ENCODE results near the gene SLC25A19.
"Not testable (repeated sequence)": the region's sequence is repeated elsewhere in the genome, so short reads cannot be mapped to it uniquely, and the experiment has no call there.

Gene SLC25A19

GRCh38 chr17:75262112-75262606 lies 27.1 kb downstream of the SLC25A19 start:
- peak overlapping the region; percentile 90 for H3K4me3 ChIP-seq (ENCODE audit: low read depth, low read length)
- TF ChIP-seq, protein P1, sequence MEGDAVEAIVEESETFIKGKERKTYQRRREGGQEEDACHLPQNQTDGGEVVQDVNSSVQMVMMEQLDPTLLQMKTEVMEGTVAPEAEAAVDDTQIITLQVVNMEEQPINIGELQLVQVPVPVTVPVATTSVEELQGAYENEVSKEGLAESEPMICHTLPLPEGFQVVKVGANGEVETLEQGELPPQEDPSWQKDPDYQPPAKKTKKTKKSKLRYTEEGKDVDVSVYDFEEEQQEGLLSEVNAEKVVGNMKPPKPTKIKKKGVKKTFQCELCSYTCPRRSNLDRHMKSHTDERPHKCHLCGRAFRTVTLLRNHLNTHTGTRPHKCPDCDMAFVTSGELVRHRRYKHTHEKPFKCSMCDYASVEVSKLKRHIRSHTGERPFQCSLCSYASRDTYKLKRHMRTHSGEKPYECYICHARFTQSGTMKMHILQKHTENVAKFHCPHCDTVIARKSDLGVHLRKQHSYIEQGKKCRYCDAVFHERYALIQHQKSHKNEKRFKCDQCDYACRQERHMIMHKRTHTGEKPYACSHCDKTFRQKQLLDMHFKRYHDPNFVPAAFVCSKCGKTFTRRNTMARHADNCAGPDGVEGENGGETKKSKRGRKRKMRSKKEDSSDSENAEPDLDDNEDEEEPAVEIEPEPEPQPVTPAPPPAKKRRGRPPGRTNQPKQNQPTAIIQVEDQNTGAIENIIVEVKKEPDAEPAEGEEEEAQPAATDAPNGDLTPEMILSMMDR (IDR thresholded peaks at IDR 0.05; ENCODE audit: control insufficient read depth, extremely low read depth, insufficient read depth) = no peak
- DNase-seq (ENCODE audit: low read depth) = no peak

GRCh38 chr17:75261336-75262111 lies 27.7 kb downstream of the SLC25A19 start, which contains the start of the genes GGA3 and MRPS7:
TSS of gene GGA3 (minus strand) at chr17:75261606. CDS start at chr17:75261587, 19 bp downstream.
TSS of gene MRPS7 (plus strand) at chr17:75261879. CDS start at chr17:75261901, 22 bp downstream.
- TF ChIP-seq, protein P1 (IDR thresholded peaks at IDR 0.05; ENCODE audit: control insufficient read depth, extremely low read depth, insufficient read depth) = no peak
- peak; percentile 74 for DNase-seq (ENCODE audit: low read depth)
- peak within 1 kb of the TSS; percentile 90 for H3K4me3 ChIP-seq (ENCODE audit: low read depth, low read length)

- peak overlapping the region; percentile 90 for H3K4me3 ChIP-seq (ENCODE audit: low read depth, low read length)
- TF ChIP-seq, protein P1 (IDR thresholded peaks at IDR 0.05; ENCODE audit: control insufficient read depth, extremely low read depth, insufficient read depth) = no peak; the same call in 1 of the 2 replicates
- DNase-seq (ENCODE audit: low read depth) = no peak
Observed at GRCh38 chr17:75260641-75261335, 28.4 kb downstream of the SLC25A19 start.

GRCh38 chr17:75257228-75257627 lies 32.0 kb downstream of the SLC25A19 start:
- not testable (repeated sequence) for DNase-seq (ENCODE audit: low read depth); H3K4me3 ChIP-seq (ENCODE audit: low read depth, low read length)

DNA sequence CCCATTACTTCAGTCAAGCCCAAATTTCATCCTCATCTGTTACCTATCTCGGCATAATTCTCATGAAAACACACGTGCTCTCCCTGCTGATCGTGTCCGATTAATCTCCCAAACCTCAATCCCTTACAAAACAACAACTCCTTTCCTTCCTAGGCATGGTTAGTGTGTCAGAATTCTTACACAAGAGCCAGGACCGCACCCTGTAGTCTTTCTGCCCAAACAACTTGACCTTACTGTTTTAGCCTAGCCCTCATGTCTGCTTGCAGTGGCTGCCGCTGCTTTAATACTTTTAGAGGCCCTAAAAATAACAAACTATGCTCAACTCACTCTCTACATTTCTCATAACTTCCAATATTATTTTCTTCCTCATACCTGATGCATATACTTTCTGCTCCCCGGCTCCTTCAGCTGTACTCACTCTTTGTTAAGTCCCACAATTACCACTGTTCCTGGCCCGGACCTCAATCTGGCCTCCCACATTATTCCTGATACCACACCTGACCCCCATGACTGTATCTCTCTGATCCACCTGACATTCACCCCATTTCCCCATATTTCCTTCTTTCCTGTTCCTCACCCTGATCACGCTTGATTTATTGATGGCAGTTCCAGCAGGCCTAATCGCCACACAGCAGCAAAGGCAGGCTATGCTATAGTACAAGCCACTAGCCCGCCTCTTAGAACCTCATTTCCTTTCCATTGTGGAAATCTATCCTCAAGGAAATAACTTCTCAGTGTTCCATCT lies 33.1 kb downstream of the SLC25A19 start:
- not testable (repeated sequence) for DNase-seq (ENCODE audit: low read depth); H3K4me3 ChIP-seq (ENCODE audit: low read depth, low read length)

DNA sequence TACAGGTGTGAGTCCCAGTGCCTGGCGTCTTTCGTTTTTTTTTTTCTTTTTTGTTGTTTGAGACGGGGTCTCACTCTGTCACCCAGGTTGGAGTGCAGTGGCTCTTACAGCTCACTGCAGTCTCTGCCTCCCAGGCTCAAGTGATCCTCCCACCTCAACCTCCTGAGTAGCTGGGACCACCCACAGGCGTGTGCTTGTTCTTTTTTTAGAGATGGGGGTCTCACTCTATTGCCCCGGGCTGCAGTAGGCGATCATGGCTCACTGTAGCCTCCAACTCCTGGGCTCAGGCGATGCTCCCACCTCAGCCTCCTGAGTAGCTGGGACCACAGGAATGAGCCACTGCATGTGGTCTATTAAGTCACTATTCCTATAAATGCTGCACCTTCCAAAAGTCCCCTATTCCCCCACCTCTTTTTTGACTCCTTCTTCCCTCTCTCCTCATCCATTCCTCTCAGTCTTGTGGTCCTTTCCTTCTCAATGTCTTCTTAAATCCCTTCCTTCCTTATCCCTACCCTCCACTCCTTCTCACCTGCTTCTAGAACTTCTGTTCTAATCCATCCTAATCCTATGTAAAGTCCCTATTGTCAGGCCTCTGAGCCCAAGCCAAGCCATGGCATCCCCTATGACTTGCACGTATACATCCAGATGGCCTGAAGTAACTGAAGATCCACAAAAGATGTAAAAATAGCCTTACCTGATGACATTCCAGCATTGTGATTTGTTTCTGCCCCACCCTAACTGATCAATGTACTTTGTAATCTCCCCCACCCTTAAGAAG lies 37.0 kb downstream of the SLC25A19 start:
- no peak for DNase-seq (ENCODE audit: low read depth)
- no peak overlapping the region for H3K4me3 ChIP-seq (ENCODE audit: low read depth, low read length)
- TF ChIP-seq, protein P1 (IDR thresholded peaks at IDR 0.05; ENCODE audit: control insufficient read depth, extremely low read depth, insufficient read depth) = no peak

GRCh38 chr17:75250009-75250471 lies 39.2 kb downstream of the SLC25A19 start:
- TF ChIP-seq, protein P1 (IDR thresholded peaks at IDR 0.05; ENCODE audit: control insufficient read depth, extremely low read depth, insufficient read depth) = no peak
- no peak for DNase-seq (ENCODE audit: low read depth)
- H3K4me3 ChIP-seq (ENCODE audit: low read depth, low read length) = no peak overlapping the region

Measured in LNCaP clone FGC (cell line).